ENCODE data around the gene PPFIA1. TPM values are rescaled to one million over a fixed set of nuclear protein-coding genes. Genes with fewer than 3 reads are reported as not detected.

Gene PPFIA1
- total and polyA plus RNA-seq, 2 of the 13 experiments (the other 11 are each of a cell fraction or from before 2014, with no cell fraction given) = 29.9 to 45.2 TPM

DNA sequence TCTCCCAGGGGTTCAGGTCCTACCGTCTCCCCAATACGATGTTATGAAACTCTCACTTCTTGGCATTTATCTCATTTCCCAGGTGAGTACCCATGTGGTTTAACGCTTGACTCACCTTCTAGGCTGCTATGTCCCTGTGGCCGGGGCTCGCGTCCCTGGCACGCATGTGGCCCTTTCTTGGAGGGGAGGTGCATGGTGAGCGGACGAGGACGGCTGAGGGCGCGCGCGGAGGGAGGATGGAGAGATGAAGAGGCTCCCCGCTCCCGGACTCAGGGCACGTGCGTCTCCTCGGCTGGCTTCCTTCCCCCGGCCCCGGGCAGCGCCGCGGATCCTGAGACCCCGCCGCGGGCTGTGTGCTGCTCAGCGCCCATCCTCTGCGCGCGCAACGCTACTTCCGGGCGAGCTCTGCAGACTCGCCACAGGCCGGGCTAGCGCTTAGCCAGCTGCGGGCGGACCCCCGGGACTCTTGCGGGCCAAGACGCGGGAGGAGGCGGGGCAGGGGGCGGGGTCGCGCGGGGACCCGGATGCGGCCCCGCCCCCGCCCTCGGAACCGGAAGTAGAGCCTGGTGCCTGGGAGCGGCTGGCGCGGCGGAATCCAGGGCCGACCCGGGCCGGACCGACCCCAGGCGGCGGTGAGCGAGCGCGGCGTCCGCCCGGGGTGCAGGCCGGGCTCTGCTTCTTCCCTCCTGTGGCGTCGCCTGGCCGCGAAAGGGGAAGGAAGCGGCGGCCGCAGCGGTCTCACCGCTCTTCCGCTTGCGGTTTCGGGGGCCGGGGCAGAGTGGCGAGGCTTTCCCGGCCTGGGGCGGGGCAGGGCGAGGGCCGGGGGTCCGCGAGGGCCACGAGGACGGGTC, 127.7 kb downstream of the PPFIA1 start, which contains the start of gene CTTN:
Gene CTTN, plus strand, starts transcription at position 547 of the 851 bp plus-strand sequence. CDS start 8,769 bp downstream, outside the sequence.
- FAIRE-seq = no peak
- ATAC-seq = peak; percentile 92
- peak within 1 kb of the TSS; percentile 82 for H3K4me2 ChIP-seq (ENCODE audit: low read depth, low read length)
- H3K9me3 ChIP-seq (ENCODE audit: low read length) = no peaks in the 10 kb centered on the region
- H3K9ac ChIP-seq (ENCODE audit: insufficient read depth, low read depth, low read length) = peak within 1 kb of the TSS; percentile 86
- 0% methylated on average over 13 of the region's 93 CpGs for WGBS (ENCODE audit: low lambda C conversion rate)
- intact Hi-C loops (cut with micrococcal nuclease; ENCODE audit: unreplicated experiment) (loop anchor here (10.0 kb wide), 1 partner anchor 1103 kb away; the partner anchor contains the start of gene MYEOV), in situ Hi-C loops (cut with HindIII; ENCODE audit: extremely low pct_ligation_motif_present, low pct_unique_long_range_greater_than_20kb) (no loop called here)
- no peaks in the 10 kb centered on the region; a peak in 1 of 5 replicates for H3K27me3 ChIP-seq (ENCODE audit: control insufficient read depth in 1 of 2, insufficient read depth in 2 of 2, low read length in 2 of 2)
- peaks cover 61% of the 10 kb centered on the region for H3K79me2 ChIP-seq (ENCODE audit: insufficient read depth, low read length)
- peak within 1 kb of the TSS; percentile 87 for H2AFZ ChIP-seq (ENCODE audit: low read length)
- peaks cover 48% of the 10 kb centered on the region for H3K4me1 ChIP-seq (ENCODE audit: insufficient read depth, low read length)
- H3K27ac ChIP-seq (ENCODE audit: extremely low read length, insufficient read depth, low read length) = peak within 1 kb of the TSS; percentile 71
- ChIA-PET CTCF (ENCODE audit: low intra/inter-chr PET ratio, low total read pairs) (no interaction called here), POLR2A (interaction anchor here (0.6 to 2.3 kb wide), 2 partner anchors 8 to 9 kb away, joined by 5 to 6 read pairs; no protein-coding TSS in a partner anchor)
- peaks cover 25% of the 10 kb centered on the region for H4K20me1 ChIP-seq (ENCODE audit: insufficient read depth, low read length)
- peak within 1 kb of the TSS; percentile 75 to 93 (median 90) for H3K4me3 ChIP-seq (replicated peaks in 1 of 3; ENCODE audit: insufficient read depth in 1 of 3, low read depth in 2 of 3, low read length in 3 of 3)
- no TSS peak for BruUV-seq (replicated peaks)
- H3K36me3 ChIP-seq (replicated peaks in 1 of 2; ENCODE audit: control insufficient read depth in 1 of 2, insufficient read depth in 2 of 2, low read length in 2 of 2) = peaks cover 2 to 16% of the 10 kb centered on the region in 2 experiments; a peak in 4 of 5 replicates
- peak; percentile 79 for DNase-seq (ENCODE audit: low spot score)
- peak; percentile 70 for TF ChIP-seq PHF5A (CRISPR knock-in tag; IDR thresholded peaks at IDR 0.05; ENCODE audit: low read depth, unreplicated experiment)
- TF ChIP-seq, protein P1, sequence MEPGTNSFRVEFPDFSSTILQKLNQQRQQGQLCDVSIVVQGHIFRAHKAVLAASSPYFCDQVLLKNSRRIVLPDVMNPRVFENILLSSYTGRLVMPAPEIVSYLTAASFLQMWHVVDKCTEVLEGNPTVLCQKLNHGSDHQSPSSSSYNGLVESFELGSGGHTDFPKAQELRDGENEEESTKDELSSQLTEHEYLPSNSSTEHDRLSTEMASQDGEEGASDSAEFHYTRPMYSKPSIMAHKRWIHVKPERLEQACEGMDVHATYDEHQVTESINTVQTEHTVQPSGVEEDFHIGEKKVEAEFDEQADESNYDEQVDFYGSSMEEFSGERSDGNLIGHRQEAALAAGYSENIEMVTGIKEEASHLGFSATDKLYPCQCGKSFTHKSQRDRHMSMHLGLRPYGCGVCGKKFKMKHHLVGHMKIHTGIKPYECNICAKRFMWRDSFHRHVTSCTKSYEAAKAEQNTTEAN (CRISPR knock-in tag; conservative IDR thresholded peaks at IDR 0.05) = 0 out of 2 replicates have a peak, but pooled peaks have one; percentile 48
- no peak for TF ChIP-seq MYNN (CRISPR knock-in tag; IDR thresholded peaks at IDR 0.05; ENCODE audit: low read depth)
- peak; percentile 73; the same call in 1 of the 2 replicates for TF ChIP-seq ZNF605 (CRISPR knock-in tag; IDR thresholded peaks at IDR 0.05)
- TF ChIP-seq, protein P2, sequence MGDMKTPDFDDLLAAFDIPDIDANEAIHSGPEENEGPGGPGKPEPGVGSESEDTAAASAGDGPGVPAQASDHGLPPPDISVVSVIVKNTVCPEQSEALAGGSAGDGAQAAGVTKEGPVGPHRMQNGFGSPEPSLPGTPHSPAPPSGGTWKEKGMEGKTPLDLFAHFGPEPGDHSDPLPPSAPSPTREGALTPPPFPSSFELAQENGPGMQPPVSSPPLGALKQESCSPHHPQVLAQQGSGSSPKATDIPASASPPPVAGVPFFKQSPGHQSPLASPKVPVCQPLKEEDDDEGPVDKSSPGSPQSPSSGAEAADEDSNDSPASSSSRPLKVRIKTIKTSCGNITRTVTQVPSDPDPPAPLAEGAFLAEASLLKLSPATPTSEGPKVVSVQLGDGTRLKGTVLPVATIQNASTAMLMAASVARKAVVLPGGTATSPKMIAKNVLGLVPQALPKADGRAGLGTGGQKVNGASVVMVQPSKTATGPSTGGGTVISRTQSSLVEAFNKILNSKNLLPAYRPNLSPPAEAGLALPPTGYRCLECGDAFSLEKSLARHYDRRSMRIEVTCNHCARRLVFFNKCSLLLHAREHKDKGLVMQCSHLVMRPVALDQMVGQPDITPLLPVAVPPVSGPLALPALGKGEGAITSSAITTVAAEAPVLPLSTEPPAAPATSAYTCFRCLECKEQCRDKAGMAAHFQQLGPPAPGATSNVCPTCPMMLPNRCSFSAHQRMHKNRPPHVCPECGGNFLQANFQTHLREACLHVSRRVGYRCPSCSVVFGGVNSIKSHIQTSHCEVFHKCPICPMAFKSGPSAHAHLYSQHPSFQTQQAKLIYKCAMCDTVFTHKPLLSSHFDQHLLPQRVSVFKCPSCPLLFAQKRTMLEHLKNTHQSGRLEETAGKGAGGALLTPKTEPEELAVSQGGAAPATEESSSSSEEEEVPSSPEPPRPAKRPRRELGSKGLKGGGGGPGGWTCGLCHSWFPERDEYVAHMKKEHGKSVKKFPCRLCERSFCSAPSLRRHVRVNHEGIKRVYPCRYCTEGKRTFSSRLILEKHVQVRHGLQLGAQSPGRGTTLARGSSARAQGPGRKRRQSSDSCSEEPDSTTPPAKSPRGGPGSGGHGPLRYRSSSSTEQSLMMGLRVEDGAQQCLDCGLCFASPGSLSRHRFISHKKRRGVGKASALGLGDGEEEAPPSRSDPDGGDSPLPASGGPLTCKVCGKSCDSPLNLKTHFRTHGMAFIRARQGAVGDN (CRISPR knock-in tag; IDR thresholded peaks at IDR 0.05) = peak; percentile 96
- peak; percentile 64; the same call in 1 of the 2 replicates for TF ChIP-seq TBX2 (CRISPR knock-in tag; IDR thresholded peaks at IDR 0.05; ENCODE audit: borderline replicate concordance)
- TF ChIP-seq ZNF33A (CRISPR knock-in tag; IDR thresholded peaks at IDR 0.05; ENCODE audit: borderline replicate concordance) = no peak
- TF ChIP-seq, protein P3, sequence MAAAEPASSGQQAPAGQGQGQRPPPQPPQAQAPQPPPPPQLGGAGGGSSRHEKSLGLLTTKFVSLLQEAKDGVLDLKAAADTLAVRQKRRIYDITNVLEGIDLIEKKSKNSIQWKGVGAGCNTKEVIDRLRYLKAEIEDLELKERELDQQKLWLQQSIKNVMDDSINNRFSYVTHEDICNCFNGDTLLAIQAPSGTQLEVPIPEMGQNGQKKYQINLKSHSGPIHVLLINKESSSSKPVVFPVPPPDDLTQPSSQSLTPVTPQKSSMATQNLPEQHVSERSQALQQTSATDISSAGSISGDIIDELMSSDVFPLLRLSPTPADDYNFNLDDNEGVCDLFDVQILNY (CRISPR knock-in tag; conservative IDR thresholded peaks at IDR 0.05) = no peak
- TF ChIP-seq, protein P4, sequence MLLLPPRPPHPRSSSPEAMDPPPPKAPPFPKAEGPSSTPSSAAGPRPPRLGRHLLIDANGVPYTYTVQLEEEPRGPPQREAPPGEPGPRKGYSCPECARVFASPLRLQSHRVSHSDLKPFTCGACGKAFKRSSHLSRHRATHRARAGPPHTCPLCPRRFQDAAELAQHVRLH (CRISPR knock-in tag; IDR thresholded peaks at IDR 0.05; ENCODE audit: borderline replicate concordance, low read depth) = no peak
- TF ChIP-seq ZNF484 (CRISPR knock-in tag; IDR thresholded peaks at IDR 0.05; ENCODE audit: borderline replicate concordance, low read depth) = no peak
- TF ChIP-seq, protein P5, sequence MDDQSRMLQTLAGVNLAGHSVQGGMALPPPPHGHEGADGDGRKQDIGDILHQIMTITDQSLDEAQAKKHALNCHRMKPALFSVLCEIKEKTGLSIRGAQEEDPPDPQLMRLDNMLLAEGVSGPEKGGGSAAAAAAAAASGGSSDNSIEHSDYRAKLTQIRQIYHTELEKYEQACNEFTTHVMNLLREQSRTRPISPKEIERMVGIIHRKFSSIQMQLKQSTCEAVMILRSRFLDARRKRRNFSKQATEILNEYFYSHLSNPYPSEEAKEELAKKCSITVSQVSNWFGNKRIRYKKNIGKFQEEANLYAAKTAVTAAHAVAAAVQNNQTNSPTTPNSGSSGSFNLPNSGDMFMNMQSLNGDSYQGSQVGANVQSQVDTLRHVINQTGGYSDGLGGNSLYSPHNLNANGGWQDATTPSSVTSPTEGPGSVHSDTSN (CRISPR knock-in tag; IDR thresholded peaks at IDR 0.05; ENCODE audit: borderline replicate concordance) = no peak
- TF ChIP-seq DR1 (CRISPR knock-in tag; IDR thresholded peaks at IDR 0.05) = peak; percentile 36; the same call in 1 of the 2 replicates
- TF ChIP-seq, protein P6, sequence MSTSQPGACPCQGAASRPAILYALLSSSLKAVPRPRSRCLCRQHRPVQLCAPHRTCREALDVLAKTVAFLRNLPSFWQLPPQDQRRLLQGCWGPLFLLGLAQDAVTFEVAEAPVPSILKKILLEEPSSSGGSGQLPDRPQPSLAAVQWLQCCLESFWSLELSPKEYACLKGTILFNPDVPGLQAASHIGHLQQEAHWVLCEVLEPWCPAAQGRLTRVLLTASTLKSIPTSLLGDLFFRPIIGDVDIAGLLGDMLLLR (CRISPR knock-in tag; IDR thresholded peaks at IDR 0.05) = peak; percentile 59; the same call in 1 of the 2 replicates

All from HepG2 (cell line).